Fibroblast of lung (primary cell): ENCODE data around the gene VTI1A.

Source experiments
- EZH2 ChIP-seq: IDR thresholded peaks from 2 replicates; pipeline ENCODE4 v1.5.1; 2012; ENCODE audit warnings: low read length, control low read depth, mild to moderate bottlenecking; ENCODE audit errors: missing control alignments
- TF ChIP-seq, protein P1 (sequence below), 2 donors: IDR thresholded peaks in 1 of 2; conservative IDR thresholded peaks in 1 of 2; 1 replicate in 1 of 2; 2 replicates in 1 of 2; pipeline ENCODE4 v1.5.1; 2011 to 2012; ENCODE audit warnings: low read length in 2 of 2, control low read depth in 1 of 2, inconsistent platforms in 1 of 2, low read depth in 1 of 2, mild to moderate bottlenecking in 1 of 2

GRCh38 chr10:112728118-112728883 is 281.3 kb downstream of the VTI1A start:
- TF ChIP-seq, protein P1, sequence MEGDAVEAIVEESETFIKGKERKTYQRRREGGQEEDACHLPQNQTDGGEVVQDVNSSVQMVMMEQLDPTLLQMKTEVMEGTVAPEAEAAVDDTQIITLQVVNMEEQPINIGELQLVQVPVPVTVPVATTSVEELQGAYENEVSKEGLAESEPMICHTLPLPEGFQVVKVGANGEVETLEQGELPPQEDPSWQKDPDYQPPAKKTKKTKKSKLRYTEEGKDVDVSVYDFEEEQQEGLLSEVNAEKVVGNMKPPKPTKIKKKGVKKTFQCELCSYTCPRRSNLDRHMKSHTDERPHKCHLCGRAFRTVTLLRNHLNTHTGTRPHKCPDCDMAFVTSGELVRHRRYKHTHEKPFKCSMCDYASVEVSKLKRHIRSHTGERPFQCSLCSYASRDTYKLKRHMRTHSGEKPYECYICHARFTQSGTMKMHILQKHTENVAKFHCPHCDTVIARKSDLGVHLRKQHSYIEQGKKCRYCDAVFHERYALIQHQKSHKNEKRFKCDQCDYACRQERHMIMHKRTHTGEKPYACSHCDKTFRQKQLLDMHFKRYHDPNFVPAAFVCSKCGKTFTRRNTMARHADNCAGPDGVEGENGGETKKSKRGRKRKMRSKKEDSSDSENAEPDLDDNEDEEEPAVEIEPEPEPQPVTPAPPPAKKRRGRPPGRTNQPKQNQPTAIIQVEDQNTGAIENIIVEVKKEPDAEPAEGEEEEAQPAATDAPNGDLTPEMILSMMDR (conservative IDR thresholded peaks at IDR 0.05 in 1 of 2, IDR thresholded peaks at IDR 0.05 in 1 of 2; ENCODE audit: low read depth in 1 of 2, low read length in 2 of 2) = no peak
- TF ChIP-seq EZH2 = no peak
